ENCODE data around the gene NHP2. TPM values are rescaled to one million over a fixed set of nuclear protein-coding genes. Genes with fewer than 3 reads are reported as not detected.
A peak's percentile ranks its signal among the peaks of the same experiment; 100 is the strongest.

NHP2 gene
- total and polyA plus RNA-seq, 2 experiments from 2014 or later: 232 to 270 TPM

DNA sequence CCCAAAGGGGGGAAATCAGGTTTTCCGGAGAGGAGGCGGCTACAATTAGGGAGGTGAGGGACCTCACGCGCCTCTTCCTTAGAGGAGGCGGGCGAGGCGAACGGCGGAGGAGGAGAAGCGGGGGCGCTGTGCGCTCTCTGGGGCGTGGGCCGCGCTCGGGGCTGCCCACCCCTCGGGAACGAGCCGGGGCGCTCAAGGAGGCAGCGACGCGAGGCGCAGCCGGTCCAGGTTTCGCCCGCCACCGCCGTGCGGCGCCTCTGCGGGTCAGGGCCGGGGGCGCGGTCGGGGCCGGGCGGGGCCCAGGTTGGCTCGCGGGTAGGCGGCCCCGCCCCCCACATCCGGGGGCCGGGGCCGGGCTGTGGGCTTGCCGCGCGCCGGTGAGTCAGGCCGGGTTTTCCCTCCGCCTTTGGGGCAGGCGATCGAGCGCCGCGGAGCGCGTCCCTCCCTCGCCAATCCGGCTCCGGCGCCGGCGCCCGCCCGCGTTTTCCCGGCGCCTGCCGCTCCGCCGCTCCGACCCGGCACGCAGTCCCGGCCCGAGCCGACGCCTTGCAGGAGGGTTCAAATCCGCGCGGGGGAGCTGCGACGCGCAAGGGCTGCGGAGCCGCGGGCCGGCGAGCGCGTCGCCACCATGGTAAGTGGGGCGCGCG lies 40.4 kb downstream of the NHP2 start, which contains the start of gene N4BP3:
TSS of gene N4BP3 (plus strand) at position 392 of the 647 bp plus-strand sequence. CDS start 6,052 bp downstream, outside the sequence.
- Histone ChIP-seq H3K27me3 (no peaks in the 10 kb centered on the region), H3K36me3 (no peaks in the 10 kb centered on the region), H3K9me3 (ENCODE audit: low read depth) (no peaks in the 10 kb centered on the region), H3K27ac (no peak within 1 kb of the TSS), H3K4me1 (ENCODE audit: low read depth) (peaks cover 15% of the 10 kb centered on the region), H3K4me3 (peak within 1 kb of the TSS; percentile 57)
- DNase-seq (ENCODE audit: low read depth in 1 of 2, low spot score in 1 of 2): peak; percentile 63 to 93
- TF ChIP-seq, protein P1, sequence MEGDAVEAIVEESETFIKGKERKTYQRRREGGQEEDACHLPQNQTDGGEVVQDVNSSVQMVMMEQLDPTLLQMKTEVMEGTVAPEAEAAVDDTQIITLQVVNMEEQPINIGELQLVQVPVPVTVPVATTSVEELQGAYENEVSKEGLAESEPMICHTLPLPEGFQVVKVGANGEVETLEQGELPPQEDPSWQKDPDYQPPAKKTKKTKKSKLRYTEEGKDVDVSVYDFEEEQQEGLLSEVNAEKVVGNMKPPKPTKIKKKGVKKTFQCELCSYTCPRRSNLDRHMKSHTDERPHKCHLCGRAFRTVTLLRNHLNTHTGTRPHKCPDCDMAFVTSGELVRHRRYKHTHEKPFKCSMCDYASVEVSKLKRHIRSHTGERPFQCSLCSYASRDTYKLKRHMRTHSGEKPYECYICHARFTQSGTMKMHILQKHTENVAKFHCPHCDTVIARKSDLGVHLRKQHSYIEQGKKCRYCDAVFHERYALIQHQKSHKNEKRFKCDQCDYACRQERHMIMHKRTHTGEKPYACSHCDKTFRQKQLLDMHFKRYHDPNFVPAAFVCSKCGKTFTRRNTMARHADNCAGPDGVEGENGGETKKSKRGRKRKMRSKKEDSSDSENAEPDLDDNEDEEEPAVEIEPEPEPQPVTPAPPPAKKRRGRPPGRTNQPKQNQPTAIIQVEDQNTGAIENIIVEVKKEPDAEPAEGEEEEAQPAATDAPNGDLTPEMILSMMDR (IDR thresholded peaks at IDR 0.05; ENCODE audit: low read depth, low read length): no peak

DNA sequence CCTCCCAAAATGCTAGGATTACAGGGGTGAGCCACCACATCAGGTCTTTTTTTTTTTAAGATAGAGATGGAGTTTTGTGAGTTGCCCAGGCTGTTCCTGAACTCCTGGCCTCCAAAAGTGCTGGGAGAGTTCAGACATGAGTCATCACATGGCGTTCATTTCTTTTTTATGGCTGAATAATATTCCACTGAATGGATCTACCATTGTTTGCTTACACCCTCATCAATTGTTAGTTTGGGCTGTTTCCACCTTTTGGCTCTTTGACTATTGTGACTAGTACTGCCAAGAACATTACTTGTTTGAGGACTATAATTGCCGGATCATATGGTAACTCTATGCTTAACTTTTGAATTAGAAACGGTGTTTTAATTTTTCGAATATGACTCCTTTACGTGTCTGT lies 41.1 kb downstream of the NHP2 start:
- peaks cover 15% of the 10 kb centered on the region for H3K4me1 ChIP-seq (ENCODE audit: low read depth)
- TF ChIP-seq, protein P1 (IDR thresholded peaks at IDR 0.05; ENCODE audit: low read depth, low read length): no peak
- no peak overlapping the region for H3K27ac ChIP-seq
- H3K27me3 ChIP-seq: no peaks in the 10 kb centered on the region
- H3K9me3 ChIP-seq (ENCODE audit: low read depth): no peaks in the 10 kb centered on the region
- no peak for DNase-seq (ENCODE audit: low read depth in 1 of 2, low spot score in 1 of 2)
- no peaks in the 10 kb centered on the region for H3K36me3 ChIP-seq
- H3K4me3 ChIP-seq: peak overlapping the region; percentile 57

DNA sequence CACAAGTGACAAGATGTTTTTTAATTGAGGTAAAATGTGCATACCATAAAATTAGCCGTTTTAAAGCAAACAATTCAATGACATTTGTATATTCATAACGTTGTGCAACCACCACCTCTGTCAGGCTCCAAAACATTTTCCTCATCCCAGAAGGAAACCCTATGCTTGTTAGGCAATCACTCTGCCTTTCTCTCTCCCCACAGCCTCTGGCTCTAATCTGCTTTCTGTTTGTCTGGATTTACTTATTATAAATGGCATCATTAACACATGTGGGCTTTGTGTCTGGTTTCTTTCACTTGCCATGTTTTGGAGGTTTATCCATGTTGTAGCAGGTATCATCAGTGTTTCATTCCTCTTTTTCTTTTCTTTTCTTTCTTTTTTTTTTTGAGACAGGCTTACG lies 41.8 kb downstream of the NHP2 start:
- H3K4me1 ChIP-seq (ENCODE audit: low read depth): peaks cover 15% of the 10 kb centered on the region
- no peaks in the 10 kb centered on the region for H3K9me3 ChIP-seq (ENCODE audit: low read depth)
- TF ChIP-seq, protein P1 (IDR thresholded peaks at IDR 0.05; ENCODE audit: low read depth, low read length): no peak
- H3K4me3 ChIP-seq: no peak overlapping the region
- H3K27ac ChIP-seq: no peak overlapping the region
- peak in 1 of 2 donors; percentile 79 for DNase-seq (ENCODE audit: low read depth in 1 of 2, low spot score in 1 of 2)
- H3K27me3 ChIP-seq: no peaks in the 10 kb centered on the region
- H3K36me3 ChIP-seq: no peaks in the 10 kb centered on the region

DNA sequence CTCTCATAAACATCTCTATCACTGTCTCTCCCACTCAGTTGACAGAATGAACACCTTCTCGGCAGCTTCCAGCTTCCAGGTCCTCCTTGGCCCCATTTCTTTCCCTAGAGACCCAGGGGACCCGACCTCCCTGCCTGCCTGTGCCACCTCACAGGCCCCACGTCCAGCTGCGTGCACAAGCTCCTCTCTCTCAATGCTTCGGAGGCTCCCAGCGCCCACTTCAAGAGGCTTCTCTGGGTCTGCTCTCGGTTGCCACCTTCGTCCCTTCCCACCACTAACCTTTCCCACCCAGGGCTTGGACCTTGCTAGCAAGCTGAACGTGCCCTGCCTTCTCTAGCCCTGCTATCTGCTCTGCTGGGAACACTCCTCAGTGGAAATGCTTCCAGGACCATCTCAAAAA lies 43.2 kb downstream of the NHP2 start:
- H3K4me3 ChIP-seq: no peak overlapping the region
- no peak for DNase-seq (ENCODE audit: low read depth in 1 of 2, low spot score in 1 of 2)

DNA sequence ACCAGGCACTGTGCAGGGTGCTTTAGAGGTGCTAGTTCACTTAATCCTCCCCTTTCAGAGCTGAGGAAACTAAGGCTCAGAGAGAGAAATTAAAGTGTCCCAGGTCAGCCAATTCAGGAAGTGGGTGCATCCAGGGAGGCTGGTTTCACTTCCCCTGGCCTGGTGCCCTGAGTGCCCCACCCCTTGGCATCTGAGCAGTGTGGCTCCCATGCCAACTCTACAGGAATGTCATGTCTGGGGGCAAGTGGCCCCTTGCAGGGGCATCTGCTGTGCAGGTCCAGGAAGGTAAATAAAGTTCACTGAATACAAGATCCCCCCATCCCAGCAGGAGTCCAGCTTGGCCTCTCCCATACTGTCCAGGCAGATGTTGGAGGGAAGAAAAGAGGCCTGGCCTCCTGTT lies 44.7 kb downstream of the NHP2 start:
- no peak for DNase-seq (ENCODE audit: low read depth in 1 of 2, low spot score in 1 of 2)
- Histone ChIP-seq H3K27me3 (no peaks in the 10 kb centered on the region), H3K4me3 (no peak overlapping the region), H3K4me1 (ENCODE audit: low read depth) (no peaks in the 10 kb centered on the region), H3K9me3 (ENCODE audit: low read depth) (no peaks in the 10 kb centered on the region), H3K36me3 (no peaks in the 10 kb centered on the region), H3K27ac (no peak overlapping the region)
- TF ChIP-seq, protein P1 (IDR thresholded peaks at IDR 0.05; ENCODE audit: low read depth, low read length): no peak

More for the DNA sequence above, 43.2 kb downstream of the NHP2 start:
- no peaks in the 10 kb centered on the region for H3K36me3 ChIP-seq
- peaks cover 2% of the 10 kb centered on the region for H3K4me1 ChIP-seq (ENCODE audit: low read depth)
- TF ChIP-seq, protein P1 (IDR thresholded peaks at IDR 0.05; ENCODE audit: low read depth, low read length): no peak
- H3K9me3 ChIP-seq (ENCODE audit: low read depth): no peaks in the 10 kb centered on the region
- H3K27ac ChIP-seq: no peak overlapping the region
- no peaks in the 10 kb centered on the region for H3K27me3 ChIP-seq

Measured in cardiac muscle cell (in vitro differentiated cells and primary cell).